Measurements from ENCODE around the gene SUSD1. TPM values are rescaled to one million over a fixed set of nuclear protein-coding genes. Genes with fewer than 3 reads are reported as not detected.

The SUSD1 gene
- total RNA-seq, 4 donors from 2014 or later: 9.5 to 17.3 (median 13.6) TPM

- no peak overlapping the region for H3K4me3 ChIP-seq (replicated peaks in 1 of 3)
- no peaks in the 10 kb centered on the region for H3K36me3 ChIP-seq
- intact Hi-C loops (cut with DNase I): no loop called here
- peaks cover 0 to 6% of the 10 kb centered on the region in 2 donors for H3K4me1 ChIP-seq
- DNase-seq: no peak
- no peak overlapping the region for H3K27ac ChIP-seq
- no peaks in the 10 kb centered on the region for H3K9me3 ChIP-seq
- no peak for TF ChIP-seq POLR2A (IDR thresholded peaks at IDR 0.05)
- WGBS, 2 donors: 61 to 85% methylated on average over 1 of the region's 1 CpG
- no peaks in the 10 kb centered on the region for H3K27me3 ChIP-seq
Measured at GRCh38 chr9:112032743-112033142, 142.4 kb downstream of the SUSD1 start.

DNA sequence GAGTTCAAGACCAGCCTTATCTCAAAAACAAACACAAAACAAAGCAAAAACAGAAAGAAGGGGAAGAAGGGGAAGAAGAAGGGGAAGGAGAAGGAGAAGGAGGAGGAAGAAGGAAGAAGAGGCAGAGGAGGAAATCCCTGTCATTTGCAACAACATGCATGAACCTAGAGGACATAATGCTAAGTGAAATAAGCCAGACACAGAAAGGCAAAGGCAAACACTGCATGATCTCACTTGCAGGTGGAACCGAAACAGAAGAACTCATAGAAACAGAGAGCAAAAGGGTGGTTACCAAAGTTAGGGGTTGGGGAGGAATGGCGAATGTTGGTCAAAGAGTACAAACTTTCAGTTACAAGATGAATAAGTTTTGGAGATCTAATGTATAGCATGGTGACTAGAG lies 143.1 kb downstream of the SUSD1 start:
- TF ChIP-seq POLR2A (IDR thresholded peaks at IDR 0.05) (no peak), CTCF (IDR thresholded peaks at IDR 0.05) (no peak)
- intact Hi-C loops (cut with DNase I): no loop called here
- WGBS, 2 donors: 91 to 94% methylated on average over 2 of the region's 2 CpGs

GRCh38 chr9:112031400-112031799 lies 143.7 kb downstream of the SUSD1 start:
- no peaks in the 10 kb centered on the region for H3K27me3 ChIP-seq
- 59 to 81% methylated on average over 3 of the region's 3 CpGs for WGBS, 2 donors

More for the DNA sequence above, 143.1 kb downstream of the SUSD1 start:
- Histone ChIP-seq H3K27ac (no peak overlapping the region), H3K4me3 (replicated peaks in 1 of 3) (no peak overlapping the region), H3K36me3 (no peaks in the 10 kb centered on the region), H3K27me3 (no peaks in the 10 kb centered on the region), H3K4me1 (peaks cover 0 to 6% of the 10 kb centered on the region in 2 donors), H3K9me3 (no peaks in the 10 kb centered on the region)
- no peak for DNase-seq

DNA sequence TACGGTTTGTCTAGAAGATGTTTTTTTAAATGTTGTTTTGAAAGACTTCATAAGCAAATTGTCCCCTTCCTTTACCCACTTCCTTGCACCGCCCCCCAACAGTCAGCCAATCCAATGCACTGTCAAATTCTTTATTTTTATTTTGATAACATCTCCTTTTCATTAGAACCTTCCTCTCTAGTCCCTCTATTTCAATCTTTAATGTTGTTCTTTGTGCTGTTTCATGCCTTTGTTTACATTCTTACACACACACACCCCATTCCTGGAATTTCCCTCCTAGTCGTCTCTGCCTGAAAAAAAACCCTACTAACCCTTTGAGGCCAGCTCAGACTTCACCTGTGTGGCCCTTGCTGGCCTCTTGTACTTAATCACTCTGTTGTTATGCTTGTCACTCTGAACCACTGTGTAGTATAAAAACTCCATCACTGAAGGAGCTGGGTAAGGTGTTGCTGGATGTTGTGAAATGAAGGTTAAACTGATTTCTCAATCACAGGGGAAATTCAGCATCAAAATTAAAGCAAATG lies 145.1 kb downstream of the SUSD1 start:
- H3K4me1 ChIP-seq: peaks cover 0 to 6% of the 10 kb centered on the region in 2 donors
- intact Hi-C loops (cut with DNase I): no loop called here
- H3K27ac ChIP-seq: no peak overlapping the region
- WGBS, 2 donors: 47 to 57% methylated on average over 3 of the region's 3 CpGs
- H3K36me3 ChIP-seq: no peaks in the 10 kb centered on the region
- no peaks in the 10 kb centered on the region for H3K27me3 ChIP-seq
- no peak for TF ChIP-seq POLR2A (IDR thresholded peaks at IDR 0.05)
- no peak for TF ChIP-seq CTCF (IDR thresholded peaks at IDR 0.05)
- DNase-seq: no peak
- no peak overlapping the region for H3K4me3 ChIP-seq (replicated peaks in 1 of 3)
- no peaks in the 10 kb centered on the region for H3K9me3 ChIP-seq

More at GRCh38 chr9:112031400-112031799, 143.7 kb downstream of the SUSD1 start:
- TF ChIP-seq POLR2A (IDR thresholded peaks at IDR 0.05) (no peak), CTCF (IDR thresholded peaks at IDR 0.05) (no peak)
- H3K36me3 ChIP-seq: no peaks in the 10 kb centered on the region
- H3K27ac ChIP-seq: no peak overlapping the region
- no peaks in the 10 kb centered on the region for H3K9me3 ChIP-seq
- no peak overlapping the region for H3K4me3 ChIP-seq (replicated peaks in 1 of 3)
- intact Hi-C loops (cut with DNase I): no loop called here
- peaks cover 0 to 6% of the 10 kb centered on the region in 2 donors for H3K4me1 ChIP-seq
- no peak for DNase-seq

- no peak overlapping the region for H3K4me3 ChIP-seq (replicated peaks in 1 of 3)
- TF ChIP-seq POLR2A (IDR thresholded peaks at IDR 0.05): no peak
- no peak for TF ChIP-seq CTCF (IDR thresholded peaks at IDR 0.05)
- 87% methylated on average over 13 of the region's 13 CpGs for WGBS, 2 donors
- peaks cover 0 to 6% of the 10 kb centered on the region in 2 donors for H3K4me1 ChIP-seq
- DNase-seq: no peak
- H3K9me3 ChIP-seq: no peaks in the 10 kb centered on the region
- no peak overlapping the region for H3K27ac ChIP-seq
- no peaks in the 10 kb centered on the region for H3K36me3 ChIP-seq
- no peaks in the 10 kb centered on the region for H3K27me3 ChIP-seq
- intact Hi-C loops (cut with DNase I): no loop called here
Measured at GRCh38 chr9:112028242-112029221, 146.6 kb downstream of the SUSD1 start.
